Muscle layer of duodenum (tissue), 2 donors: ENCODE results near the gene JARID2.
"Not testable (repeated sequence)": the region's sequence is repeated elsewhere in the genome, so short reads cannot be mapped to it uniquely, and the experiment has no call there.

ENCODE experiments used
- H3K27ac ChIP-seq: one replicate; pipeline ENCODE4 v1.7.0; 2013; ENCODE audit warnings: mild to moderate bottlenecking, low read length
- H3K27me3 ChIP-seq: one replicate; pipeline ENCODE4 v1.7.0; 2013; ENCODE audit warnings: low read depth, mild to moderate bottlenecking, control low read depth, low read length
- H3K36me3 ChIP-seq, 2 donors: one replicate each; pipeline ENCODE4 v1.7.0; 2013; ENCODE audit warnings: low read length in 2 of 2, control low read depth in 1 of 2, mild to moderate bottlenecking in 1 of 2; ENCODE audit not compliant: insufficient read depth in 2 of 2, control insufficient read depth in 1 of 2
- H3K4me1 ChIP-seq, 2 donors: one replicate each; pipeline ENCODE4 v1.7.0; 2013; ENCODE audit warnings: low read length in 2 of 2, mild to moderate bottlenecking in 2 of 2, control low read depth in 1 of 2, moderate library complexity in 1 of 2; ENCODE audit not compliant: insufficient read depth in 2 of 2, control insufficient read depth in 1 of 2
- H3K4me3 ChIP-seq, 2 donors: one replicate each; pipeline ENCODE4 v1.7.0; 2013; ENCODE audit warnings: low read length in 2 of 2, low read depth in 1 of 2, mild to moderate bottlenecking in 1 of 2
- H3K9me3 ChIP-seq, 2 donors: one replicate each; pipeline ENCODE4 v1.7.0; 2013; ENCODE audit warnings: low read length in 2 of 2, control low read depth in 1 of 2, mild to moderate bottlenecking in 1 of 2; ENCODE audit not compliant: control insufficient read depth in 1 of 2
- donor health status: healthy.

Gene JARID2

DNA sequence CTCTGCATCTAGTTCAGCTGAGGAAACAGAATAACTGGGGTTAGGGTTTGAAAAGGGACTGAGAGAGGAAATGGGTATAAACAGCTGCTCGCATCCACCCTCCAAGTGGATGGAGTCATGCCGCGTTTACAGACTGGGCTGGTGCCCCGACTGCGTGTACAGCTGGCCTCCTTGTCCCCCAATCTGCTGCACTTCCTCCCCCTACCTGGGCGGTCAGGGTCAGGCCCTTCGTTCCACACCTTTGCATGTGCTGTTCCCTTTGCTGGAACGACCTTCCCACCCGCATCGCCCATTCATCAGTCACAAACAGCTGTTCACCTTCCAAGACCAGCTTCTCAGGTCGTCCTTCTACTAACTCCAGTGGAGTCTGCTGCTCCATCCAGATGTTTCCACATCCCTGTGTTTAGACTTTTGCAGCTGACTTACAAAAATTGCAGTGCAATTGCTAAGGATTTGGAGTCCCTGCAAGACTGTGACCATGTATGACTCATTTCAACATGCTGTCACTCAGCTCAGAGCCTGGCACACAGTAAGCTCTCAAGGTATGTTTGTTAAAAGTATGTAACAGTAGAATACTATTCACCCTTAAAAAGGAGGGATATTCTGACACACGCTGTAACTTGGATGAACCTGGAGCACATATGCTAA, 287.6 kb downstream of the JARID2 start:
- no peak overlapping the region for H3K4me3 ChIP-seq
- no peak overlapping the region for H3K27ac ChIP-seq

GRCh38 chr6:15534974-15535373, 289.1 kb downstream of the JARID2 start:
- Histone ChIP-seq H3K4me3 (no peak overlapping the region), H3K9me3 (no peaks in the 10 kb centered on the region), H3K4me1 (peaks cover 0 to 12% of the 10 kb centered on the region in 2 donors), H3K27me3 (no peaks in the 10 kb centered on the region), H3K36me3 (peaks cover 12 to 21% of the 10 kb centered on the region in 2 donors), H3K27ac (no peak overlapping the region)

More for the DNA sequence above, 287.6 kb downstream of the JARID2 start:
- Histone ChIP-seq H3K9me3 (no peaks in the 10 kb centered on the region), H3K27me3 (no peaks in the 10 kb centered on the region), H3K36me3 (peaks cover 15 to 24% of the 10 kb centered on the region in 2 donors), H3K4me1 (peaks cover 0 to 12% of the 10 kb centered on the region in 2 donors)

DNA sequence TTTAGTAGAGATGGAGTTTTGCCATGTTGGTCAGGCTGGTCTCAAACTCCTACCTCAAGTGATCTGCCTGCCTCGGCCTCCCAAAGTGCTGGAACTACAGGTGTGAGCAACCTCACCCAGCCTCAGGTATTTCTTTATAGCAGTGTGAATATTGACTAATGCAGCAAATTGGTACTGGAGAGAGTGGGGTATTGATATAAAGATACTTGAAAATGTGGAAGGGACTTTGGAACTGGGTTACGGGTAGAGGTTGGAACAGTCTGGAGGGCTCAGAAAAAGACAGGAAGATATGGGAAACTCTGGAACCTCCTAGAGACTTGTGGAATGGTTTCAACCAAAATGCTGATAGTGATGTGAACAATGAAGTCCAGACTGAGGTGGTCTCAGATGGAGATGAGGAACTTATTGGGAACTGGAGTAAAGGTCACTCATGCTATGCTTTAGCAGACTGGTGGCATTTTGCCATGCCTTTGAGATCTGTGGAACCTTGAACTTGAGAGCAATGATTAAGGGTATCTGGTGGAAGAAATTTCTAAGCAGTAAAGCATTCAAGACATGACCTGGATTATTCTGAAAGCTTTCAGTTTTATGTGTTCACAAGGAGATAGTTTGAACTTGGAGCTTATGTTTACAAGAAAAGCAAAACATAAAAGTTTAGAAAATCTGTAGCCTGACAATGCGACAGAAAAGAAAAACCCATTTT, 289.8 kb downstream of the JARID2 start:
- no peaks in the 10 kb centered on the region for H3K9me3 ChIP-seq
- no peak overlapping the region for H3K4me3 ChIP-seq
- no peaks in the 10 kb centered on the region for H3K27me3 ChIP-seq
- H3K4me1 ChIP-seq = peaks cover 0 to 12% of the 10 kb centered on the region in 2 donors
- no peak overlapping the region for H3K27ac ChIP-seq
- peaks cover 7 to 14% of the 10 kb centered on the region in 2 donors for H3K36me3 ChIP-seq

DNA sequence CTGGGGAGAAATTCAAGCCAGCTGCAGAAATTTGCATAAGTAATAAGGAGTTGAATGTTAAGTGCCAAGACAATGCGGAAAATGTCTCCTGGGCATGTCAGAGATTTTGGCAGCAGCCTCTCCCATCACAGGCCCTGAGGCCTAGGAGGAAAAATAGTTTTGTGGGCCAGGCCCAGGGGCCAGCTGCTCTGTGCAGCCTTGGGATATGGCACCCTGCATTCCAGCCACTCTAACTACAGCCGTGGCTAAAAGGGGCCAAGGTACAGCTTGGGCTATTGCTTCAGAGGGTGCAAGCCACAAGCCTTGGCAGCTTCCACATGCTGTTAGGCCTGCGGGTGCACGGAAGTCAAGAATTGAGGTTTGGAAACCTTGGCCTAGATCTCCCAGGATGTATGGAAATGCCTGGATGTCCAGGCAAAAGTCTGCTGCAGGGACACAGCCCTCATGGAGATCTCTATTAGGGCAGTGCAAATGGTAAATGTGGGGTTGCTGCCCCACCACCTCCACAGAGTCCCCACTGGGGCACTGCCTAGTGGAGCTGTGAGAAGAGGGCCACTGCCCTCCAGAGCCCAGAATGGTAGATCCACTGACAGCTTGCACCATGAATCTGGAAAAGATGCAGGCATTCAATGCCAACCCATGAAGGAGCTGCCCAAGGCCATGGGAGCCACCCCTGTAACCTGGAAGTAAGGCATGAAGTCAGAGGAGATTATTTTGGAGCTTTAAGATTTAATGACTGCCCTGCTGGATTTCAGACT, 290.5 kb downstream of the JARID2 start:
- H3K27ac ChIP-seq = no peak overlapping the region
- H3K9me3 ChIP-seq = no peaks in the 10 kb centered on the region
- no peaks in the 10 kb centered on the region for H3K27me3 ChIP-seq
- no peak overlapping the region for H3K4me3 ChIP-seq
- H3K36me3 ChIP-seq = peaks cover 0 to 11% of the 10 kb centered on the region in 2 donors
- H3K4me1 ChIP-seq = peaks cover 0 to 12% of the 10 kb centered on the region in 2 donors

- H3K9me3 ChIP-seq = no peaks in the 10 kb centered on the region
- peaks cover 0 to 1% of the 10 kb centered on the region in 2 donors for H3K36me3 ChIP-seq
- H3K27me3 ChIP-seq = no peaks in the 10 kb centered on the region
- no peak overlapping the region for H3K4me3 ChIP-seq
- no peak overlapping the region for H3K27ac ChIP-seq
- H3K4me1 ChIP-seq = peaks cover 0 to 12% of the 10 kb centered on the region in 2 donors
Observed at GRCh38 chr6:15538106-15538505, 292.2 kb downstream of the JARID2 start.

GRCh38 chr6:15538766-15539495, 293.1 kb downstream of the JARID2 start:
- no peak overlapping the region for H3K4me3 ChIP-seq
- peaks cover 0 to 12% of the 10 kb centered on the region in 2 donors for H3K4me1 ChIP-seq
- no peaks in the 10 kb centered on the region for H3K9me3 ChIP-seq
- no peaks in the 10 kb centered on the region for H3K36me3 ChIP-seq
- no peaks in the 10 kb centered on the region for H3K27me3 ChIP-seq
- H3K27ac ChIP-seq = no peak overlapping the region

DNA sequence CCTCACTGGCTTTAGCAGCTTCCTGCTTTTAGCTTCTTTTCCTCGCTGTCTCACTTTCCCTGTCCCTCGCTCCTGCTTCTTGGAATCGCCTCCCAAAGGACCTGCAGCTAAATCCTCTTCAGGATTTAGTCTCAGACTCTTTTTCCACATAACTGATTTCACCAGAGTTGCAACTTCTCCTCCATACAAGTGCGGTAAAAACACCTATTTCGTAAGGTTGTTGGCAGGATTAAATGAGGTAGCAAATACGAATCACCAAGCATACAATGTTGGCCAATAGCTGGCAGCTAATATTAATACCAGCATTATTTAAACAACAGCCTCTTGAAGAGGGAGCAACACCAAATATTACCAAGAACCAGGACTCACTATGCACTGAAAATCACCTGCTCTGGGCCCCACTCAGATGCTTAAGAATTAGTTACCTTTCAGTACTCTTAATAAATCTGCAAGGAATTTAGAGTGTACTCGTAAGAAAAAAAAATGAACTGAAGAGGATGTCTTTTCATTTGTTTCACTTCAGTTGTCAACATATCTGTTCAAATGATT, 293.9 kb downstream of the JARID2 start:
- H3K4me1 ChIP-seq = peaks cover 0 to 12% of the 10 kb centered on the region in 2 donors
- no peak overlapping the region for H3K4me3 ChIP-seq
- no peaks in the 10 kb centered on the region for H3K9me3 ChIP-seq
- no peaks in the 10 kb centered on the region for H3K36me3 ChIP-seq
- no peaks in the 10 kb centered on the region for H3K27me3 ChIP-seq
- H3K27ac ChIP-seq = no peak overlapping the region

DNA sequence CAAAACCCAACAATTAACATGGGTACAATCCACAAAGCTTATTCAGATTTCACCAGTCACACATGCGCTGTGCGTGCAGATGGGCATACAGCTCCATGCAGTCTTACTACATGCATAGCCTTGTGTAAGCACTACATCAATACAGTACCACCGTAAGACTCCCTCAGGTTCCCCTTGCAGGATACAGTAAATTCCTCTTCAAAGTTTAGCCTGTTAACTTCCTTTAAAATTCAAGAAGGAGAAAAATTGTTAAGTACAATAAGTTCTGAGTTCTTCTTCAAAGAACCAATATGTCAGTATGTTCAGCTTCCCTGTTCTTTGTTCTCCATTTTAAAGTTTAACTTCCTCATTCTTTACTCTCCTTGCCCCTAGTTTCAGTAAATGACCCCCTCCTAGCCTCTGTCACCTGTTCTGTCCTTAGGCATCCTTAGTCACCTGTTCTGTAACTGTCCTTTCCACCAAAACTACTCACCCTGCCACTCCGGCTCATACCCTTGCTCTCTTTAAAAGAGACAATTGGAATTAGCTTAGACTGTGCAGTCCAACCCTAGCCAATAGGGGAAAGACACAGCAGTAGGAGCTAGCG, 297.6 kb downstream of the JARID2 start:
- not testable (repeated sequence) for H3K27me3 ChIP-seq, H3K9me3 ChIP-seq, H3K4me1 ChIP-seq, H3K36me3 ChIP-seq, H3K27ac ChIP-seq, H3K4me3 ChIP-seq

DNA sequence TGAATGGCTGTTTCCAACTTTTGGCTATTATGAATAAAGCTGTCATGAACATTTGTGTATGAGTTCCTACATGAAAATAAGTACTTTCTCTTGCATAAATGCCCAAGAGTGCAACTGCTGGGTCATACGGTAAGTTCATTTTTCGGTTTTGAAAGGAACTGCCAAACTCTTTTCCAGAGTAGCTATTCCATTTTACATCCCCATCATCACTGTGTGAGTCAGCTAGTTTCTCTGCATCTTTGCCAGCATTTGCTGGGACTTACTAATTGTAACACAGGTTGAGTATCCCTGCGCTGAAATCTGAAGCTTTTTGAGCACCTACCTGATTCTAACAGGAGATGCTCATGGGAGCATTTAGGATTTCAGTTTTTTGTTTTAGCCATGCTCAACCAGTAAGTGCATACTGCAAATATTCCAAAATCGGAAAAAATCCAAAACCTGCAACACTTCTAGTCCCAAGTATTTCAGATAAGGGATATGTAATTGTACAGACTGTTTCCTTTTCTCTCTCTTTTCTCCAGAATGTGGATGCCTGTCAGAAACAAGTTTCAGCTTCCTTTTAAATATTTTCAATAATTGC, 298.5 kb downstream of the JARID2 start:
- Histone ChIP-seq H3K36me3 (no peaks in the 10 kb centered on the region), H3K4me3 (no peak overlapping the region), H3K9me3 (no peaks in the 10 kb centered on the region), H3K27ac (no peak overlapping the region), H3K27me3 (no peaks in the 10 kb centered on the region), H3K4me1 (peaks cover 0 to 8% of the 10 kb centered on the region in 2 donors)

DNA sequence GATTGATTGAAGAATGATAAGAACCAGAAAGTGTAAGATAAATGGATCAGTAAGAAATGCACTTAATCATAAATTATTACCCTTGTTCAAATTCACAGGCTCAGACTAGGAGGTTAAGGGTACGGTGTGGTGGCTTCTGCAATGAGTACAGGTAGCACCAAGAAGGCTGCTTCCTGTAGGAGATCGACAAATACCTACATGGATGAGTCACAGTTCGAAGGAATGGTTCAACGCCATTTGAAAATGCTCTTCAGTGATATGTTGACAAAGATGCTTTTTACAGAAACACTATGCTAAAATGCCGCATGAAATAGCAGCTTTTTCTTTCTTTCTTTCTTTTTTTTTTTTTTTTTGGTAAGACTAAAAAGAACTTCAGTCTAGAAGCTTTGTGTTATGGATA, 300.7 kb downstream of the JARID2 start:
- H3K4me1 ChIP-seq = peaks cover 3 to 17% of the 10 kb centered on the region in 2 donors
- no peak overlapping the region for H3K27ac ChIP-seq
- H3K27me3 ChIP-seq = no peaks in the 10 kb centered on the region
- H3K36me3 ChIP-seq = no peaks in the 10 kb centered on the region
- no peak overlapping the region for H3K4me3 ChIP-seq
- no peaks in the 10 kb centered on the region for H3K9me3 ChIP-seq
